A673 (cell line): ENCODE measurements around the gene INHBA.

Source experiments
- EZH2 ChIP-seq: fragments of 200-600 bp; sonication (generic); IDR thresholded peaks from 2 replicates; pipeline ENCODE4 v1.6.1; 2017; ENCODE audit warnings: borderline replicate concordance, low read depth, mild to moderate bottlenecking, mixed read lengths, antibody characterized with exemption, low read length; ENCODE audit not compliant: poor library complexity, severe bottlenecking
- TF ChIP-seq, protein P1 (sequence below): fragments of 300-800, 200-600 bp; sonication (generic); conservative IDR thresholded peaks from 2 replicates; pipeline ENCODE4 v1.5.1; 2017; ENCODE audit warnings: low read depth, mild to moderate bottlenecking, antibody characterized with exemption, low read length, moderate library complexity, mixed read lengths

DNA sequence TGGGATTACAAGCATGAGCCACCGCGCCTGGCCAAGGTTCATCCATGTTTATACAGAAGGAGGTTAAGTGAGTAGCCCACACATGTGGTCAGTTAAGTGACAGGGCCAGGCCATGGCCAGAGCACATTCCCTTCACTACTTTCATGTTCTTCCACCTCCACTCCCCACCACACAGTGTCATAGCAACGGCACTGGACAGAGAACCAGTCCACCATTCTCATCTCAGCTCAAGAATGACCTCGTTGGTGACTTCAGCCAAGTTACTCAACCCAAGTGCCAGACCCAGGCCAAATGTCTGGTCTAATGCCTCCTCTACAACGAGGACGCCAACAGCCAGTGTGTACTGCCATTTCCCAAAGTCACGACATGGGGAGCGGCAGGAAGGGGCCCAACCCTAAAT lies 62.4 kb downstream of the INHBA start:
- TF ChIP-seq, protein P1, sequence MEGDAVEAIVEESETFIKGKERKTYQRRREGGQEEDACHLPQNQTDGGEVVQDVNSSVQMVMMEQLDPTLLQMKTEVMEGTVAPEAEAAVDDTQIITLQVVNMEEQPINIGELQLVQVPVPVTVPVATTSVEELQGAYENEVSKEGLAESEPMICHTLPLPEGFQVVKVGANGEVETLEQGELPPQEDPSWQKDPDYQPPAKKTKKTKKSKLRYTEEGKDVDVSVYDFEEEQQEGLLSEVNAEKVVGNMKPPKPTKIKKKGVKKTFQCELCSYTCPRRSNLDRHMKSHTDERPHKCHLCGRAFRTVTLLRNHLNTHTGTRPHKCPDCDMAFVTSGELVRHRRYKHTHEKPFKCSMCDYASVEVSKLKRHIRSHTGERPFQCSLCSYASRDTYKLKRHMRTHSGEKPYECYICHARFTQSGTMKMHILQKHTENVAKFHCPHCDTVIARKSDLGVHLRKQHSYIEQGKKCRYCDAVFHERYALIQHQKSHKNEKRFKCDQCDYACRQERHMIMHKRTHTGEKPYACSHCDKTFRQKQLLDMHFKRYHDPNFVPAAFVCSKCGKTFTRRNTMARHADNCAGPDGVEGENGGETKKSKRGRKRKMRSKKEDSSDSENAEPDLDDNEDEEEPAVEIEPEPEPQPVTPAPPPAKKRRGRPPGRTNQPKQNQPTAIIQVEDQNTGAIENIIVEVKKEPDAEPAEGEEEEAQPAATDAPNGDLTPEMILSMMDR: no peak
- TF ChIP-seq EZH2: no peak
